ENCODE data around the gene ZNF275.

The ZNF275 gene

GRCh38 chrX:153357877-153358276 is 23.9 kb downstream of the ZNF275 start:
- Histone ChIP-seq H3K27ac (no peak overlapping the region), H3K27me3 (ENCODE audit: insufficient read depth, low read depth, severe bottlenecking) (peaks cover 39% of the 10 kb centered on the region), H3K4me3 (ENCODE audit: low read depth, low read length) (no peak overlapping the region), H3K9me3 (ENCODE audit: severe bottlenecking) (peaks cover 26% of the 10 kb centered on the region), H3K36me3 (no peaks in the 10 kb centered on the region)
- TF ChIP-seq CTCF (IDR thresholded peaks at IDR 0.05; ENCODE audit: low read depth, low read length), result no peak
- no peak for DNase-seq

- TF ChIP-seq CTCF (IDR thresholded peaks at IDR 0.05; ENCODE audit: low read depth, low read length), result no peak
- no peak for DNase-seq
- H3K4me3 ChIP-seq (ENCODE audit: low read depth, low read length), result no peak overlapping the region
- H3K27me3 ChIP-seq (ENCODE audit: insufficient read depth, low read depth, severe bottlenecking), result peaks cover 34% of the 10 kb centered on the region
- H3K36me3 ChIP-seq, result no peaks in the 10 kb centered on the region
- no peak overlapping the region for H3K27ac ChIP-seq
- H3K9me3 ChIP-seq (ENCODE audit: severe bottlenecking), result peaks cover 21% of the 10 kb centered on the region
Observed at GRCh38 chrX:153361781-153362397, 27.9 kb downstream of the ZNF275 start.

GRCh38 chrX:153365670-153366069 is 31.7 kb downstream of the ZNF275 start:
- no peak for DNase-seq
- Histone ChIP-seq H3K27ac (no peak overlapping the region), H3K9me3 (ENCODE audit: severe bottlenecking) (no peaks in the 10 kb centered on the region), H3K4me3 (ENCODE audit: low read depth, low read length) (no peak overlapping the region), H3K27me3 (ENCODE audit: insufficient read depth, low read depth, severe bottlenecking) (peaks cover 39% of the 10 kb centered on the region), H3K36me3 (no peaks in the 10 kb centered on the region)
- TF ChIP-seq CTCF (IDR thresholded peaks at IDR 0.05; ENCODE audit: low read depth, low read length), result no peak

GRCh38 chrX:153366119-153366518 is 32.2 kb downstream of the ZNF275 start:
- no peak for DNase-seq
- Histone ChIP-seq H3K27ac (no peak overlapping the region), H3K9me3 (ENCODE audit: severe bottlenecking) (no peaks in the 10 kb centered on the region), H3K36me3 (no peaks in the 10 kb centered on the region), H3K4me3 (ENCODE audit: low read depth, low read length) (no peak overlapping the region), H3K27me3 (ENCODE audit: insufficient read depth, low read depth, severe bottlenecking) (peaks cover 42% of the 10 kb centered on the region)
- no peak for TF ChIP-seq CTCF (IDR thresholded peaks at IDR 0.05; ENCODE audit: low read depth, low read length)

- TF ChIP-seq CTCF (IDR thresholded peaks at IDR 0.05; ENCODE audit: low read depth, low read length), result no peak
- no peak overlapping the region for H3K27ac ChIP-seq
- no peaks in the 10 kb centered on the region for H3K36me3 ChIP-seq
- H3K4me3 ChIP-seq (ENCODE audit: low read depth, low read length), result no peak overlapping the region
- DNase-seq, result no peak
- peaks cover 45% of the 10 kb centered on the region for H3K27me3 ChIP-seq (ENCODE audit: insufficient read depth, low read depth, severe bottlenecking)
- no peaks in the 10 kb centered on the region for H3K9me3 ChIP-seq (ENCODE audit: severe bottlenecking)
Observed at GRCh38 chrX:153366878-153367538, 33.1 kb downstream of the ZNF275 start.

Measured in WERI-Rb-1 (cell line).